Epithelial cell of esophagus (primary cell): Measurements from ENCODE around the gene CREB3L2.

Experiments used
- DNase-seq: peaks from one replicate; pipeline ENCODE4 v3.0.0; 2010; ENCODE audit warnings: low read depth
- H3K4me3 ChIP-seq: 2 replicates; pipeline ENCODE4 v1.5.1; 2011; ENCODE audit warnings: mild to moderate bottlenecking, low read length, control low read depth
- CTCF ChIP-seq: IDR thresholded peaks from 2 replicates; pipeline ENCODE4 v1.5.1; 2011; ENCODE audit warnings: low read depth, mild to moderate bottlenecking, low read length, control low read depth, inconsistent platforms; ENCODE audit not compliant: insufficient read depth; ENCODE audit errors: missing control alignments

The CREB3L2 gene

GRCh38 chr7:137880432-137880831, 121.5 kb downstream of the CREB3L2 start:
- DNase-seq: peak; percentile 94
- no peak overlapping the region for H3K4me3 ChIP-seq
- no peak for TF ChIP-seq CTCF

- TF ChIP-seq CTCF: no peak
- no peak overlapping the region for H3K4me3 ChIP-seq
- peak; percentile 88 for DNase-seq
Measured at GRCh38 chr7:137879357-137880158, 122.3 kb downstream of the CREB3L2 start.

GRCh38 chr7:137878333-137878961, 123.4 kb downstream of the CREB3L2 start:
- no peak overlapping the region for H3K4me3 ChIP-seq
- no peak for TF ChIP-seq CTCF
- DNase-seq: no peak

GRCh38 chr7:137877027-137877675, 124.7 kb downstream of the CREB3L2 start:
- no peak for DNase-seq

GRCh38 chr7:137875746-137876145, 126.1 kb downstream of the CREB3L2 start:
- no peak for DNase-seq
- TF ChIP-seq CTCF: no peak
- no peak overlapping the region for H3K4me3 ChIP-seq

More at GRCh38 chr7:137877027-137877675, 124.7 kb downstream of the CREB3L2 start:
- H3K4me3 ChIP-seq: no peak overlapping the region
- TF ChIP-seq CTCF: no peak

GRCh38 chr7:137873979-137874777, 127.7 kb downstream of the CREB3L2 start:
- no peak for TF ChIP-seq CTCF
- no peak for DNase-seq
- H3K4me3 ChIP-seq: no peak overlapping the region
